Liver (tissue), 9 donors: ENCODE data around the gene UBTF. TPM values are rescaled to one million over a fixed set of nuclear protein-coding genes. Genes with fewer than 3 reads are reported as not detected.

ENCODE experiments used
- DNase-seq: peaks from one replicate; pipeline ENCODE4 v3.0.0-alpha.2; 2017; ENCODE audit warnings: low spot score
- H3K27ac ChIP-seq, 2 donors: one replicate each; pipeline ENCODE4 v1.7.0; 2013; ENCODE audit warnings: inconsistent platforms in 2 of 2, low read length in 2 of 2, control low read depth in 1 of 2, low read depth in 1 of 2, mild to moderate bottlenecking in 1 of 2
- H3K27me3 ChIP-seq, 4 donors: one replicate each; pipeline versions ENCODE4 v1.6.1 to v1.7.0; 2013; ENCODE audit warnings: low read length in 3 of 4, inconsistent platforms in 1 of 4, mild to moderate bottlenecking in 1 of 4, moderate library complexity in 1 of 4; ENCODE audit not compliant: control insufficient read depth in 4 of 4, insufficient read depth in 4 of 4
- H3K36me3 ChIP-seq, 4 donors: one replicate each; pipeline versions ENCODE4 v1.6.1 to v1.7.0; 2013; ENCODE audit warnings: low read length in 3 of 4, mild to moderate bottlenecking in 3 of 4, low read depth in 1 of 4, moderate library complexity in 1 of 4; ENCODE audit not compliant: control insufficient read depth in 4 of 4, insufficient read depth in 3 of 4
- H3K4me1 ChIP-seq, 4 donors: one replicate each; pipeline versions ENCODE4 v1.6.1 to v1.7.0; 2013; ENCODE audit warnings: low read length in 3 of 4, mild to moderate bottlenecking in 3 of 4, moderate library complexity in 1 of 4; ENCODE audit not compliant: control insufficient read depth in 4 of 4, insufficient read depth in 4 of 4
- H3K4me3 ChIP-seq, 3 donors: one replicate each; pipeline versions ENCODE4 v1.6.1 to v1.7.0; 2013; ENCODE audit warnings: low read length in 3 of 3, control low read depth in 1 of 3, low read depth in 1 of 3, mild to moderate bottlenecking in 1 of 3
- H3K9ac ChIP-seq, 2 donors: one replicate each; pipeline ENCODE4 v1.7.0; 2013; ENCODE audit warnings: low read length in 2 of 2, mild to moderate bottlenecking in 2 of 2, moderate library complexity in 2 of 2, control low read depth in 1 of 2, low read depth in 1 of 2
- H3K9me3 ChIP-seq, 4 donors: one replicate each; pipeline versions ENCODE4 v1.6.1 to v1.7.0; 2013; ENCODE audit warnings: low read length in 3 of 4; ENCODE audit not compliant: control insufficient read depth in 4 of 4
- CTCF ChIP-seq: fragments of 150-350 bp; IDR thresholded peaks from 2 replicates; pipeline ENCODE4 v1.5.1; 2017; ENCODE audit warnings: improper control_type of control experiment, low read depth, low read length; ENCODE audit not compliant: missing input control
- EGR1 ChIP-seq, 2 donors: IDR thresholded peaks; 2 replicates each; pipeline ENCODE4 v1.6.1; 2016 to 2018; ENCODE audit warnings: antibody characterized with exemption in 2 of 2, low read depth in 2 of 2
- FOXA1 ChIP-seq: IDR thresholded peaks from 2 replicates; pipeline ENCODE4 v1.6.1; 2016; ENCODE audit warnings: antibody characterized with exemption
- FOXA2 ChIP-seq: IDR thresholded peaks from 2 replicates; pipeline ENCODE4 v1.6.1; 2016; ENCODE audit warnings: antibody characterized with exemption
- GABPA ChIP-seq, 2 donors: IDR thresholded peaks in 1 of 2; conservative IDR thresholded peaks in 1 of 2; 2 replicates each; pipeline ENCODE4 v1.6.1; 2016; ENCODE audit warnings: antibody characterized with exemption in 2 of 2, mild to moderate bottlenecking in 1 of 2, moderate library complexity in 1 of 2
- HNF4A ChIP-seq, 2 donors: conservative IDR thresholded peaks; 2 replicates each; pipeline ENCODE4 v1.6.1; 2016; ENCODE audit warnings: antibody characterized with exemption in 2 of 2, mild to moderate bottlenecking in 2 of 2
- JUND ChIP-seq, 2 donors: IDR thresholded peaks; 2 replicates each; pipeline ENCODE4 v1.6.1; 2016; ENCODE audit warnings: antibody characterized with exemption in 2 of 2
- MAX ChIP-seq: IDR thresholded peaks from 2 replicates; pipeline ENCODE4 v1.6.1; 2016; ENCODE audit warnings: antibody characterized with exemption
- NR2F2 ChIP-seq: IDR thresholded peaks from 2 replicates; pipeline ENCODE4 v1.6.1; 2016; ENCODE audit warnings: antibody characterized with exemption
- RXRA ChIP-seq, 2 donors: IDR thresholded peaks; 2 replicates each; pipeline ENCODE4 v1.6.1; 2017 to 2018; ENCODE audit warnings: antibody characterized with exemption in 2 of 2, mild to moderate bottlenecking in 1 of 2
- SP1 ChIP-seq: IDR thresholded peaks from 2 replicates; pipeline ENCODE4 v1.6.1; 2018; ENCODE audit warnings: antibody characterized with exemption, mild to moderate bottlenecking
- TAF1 ChIP-seq: conservative IDR thresholded peaks from 2 replicates; pipeline ENCODE4 v1.6.1; 2016; ENCODE audit warnings: antibody characterized with exemption, mild to moderate bottlenecking
- YY1 ChIP-seq: IDR thresholded peaks from 2 replicates; pipeline ENCODE4 v1.6.1; 2016; ENCODE audit warnings: antibody characterized with exemption, mild to moderate bottlenecking
- ZBTB33 ChIP-seq: IDR thresholded peaks from 2 replicates; pipeline ENCODE4 v1.6.1; 2016; ENCODE audit warnings: antibody characterized with exemption
- WGBS: extraction: QIAGEN DNeasy Blood & Tissue Kit; methylation state at CpG from one replicate; pipeline ENCODE4 v1.1.7; 2013; 5-methylcytosine and 5-hydroxymethylcytosine counted together
- polyA plus RNA-seq, 2 donors: library from polyadenylated mRNA; stranded (reverse) in 1 of 2; unstranded in 1 of 2; fragments of 200-250 nt in 1 of 2; fragments of >200 nt in 1 of 2; fragmentation: Nextera tagmentation in 1 of 2; extraction: Ambion mirVana in 1 of 2; gene quantifications; one replicate each; pipeline versions ENCODE4 v1.2.1 to v1.2.3, GENCODE V29; 2013 to 2015
- total RNA-seq, 2 donors: library from RNA; depleted of rRNA; stranded (reverse); fragments of >200 nt; gene quantifications; one replicate each; pipeline ENCODE4 v1.2.3, GENCODE V29; 2014
- TF ChIP-seq, protein P1 (sequence below): IDR thresholded peaks from 2 replicates; pipeline ENCODE4 v1.6.1; 2016; ENCODE audit warnings: antibody characterized with exemption
- TF ChIP-seq, protein P2 (sequence below): IDR thresholded peaks from 2 replicates; pipeline ENCODE4 v1.6.1; 2016; ENCODE audit warnings: antibody characterized with exemption, mild to moderate bottlenecking
- donor health status: healthy.
- donor health status: healthy.
- donor health status: healthy.
- donor health status: healthy.
- donor health status: healthy.

The UBTF gene
- total and polyA plus RNA-seq, 4 donors: 12.5 to 39.6 (median 23.9) TPM

GRCh38 chr17:44171931-44172455 is 47.5 kb downstream of the UBTF start:
- Histone ChIP-seq H3K4me1 (peaks cover 0 to 13% (median 4%) of the 10 kb centered on the region in 4 donors), H3K27ac (no peak overlapping the region), H3K27me3 (no peaks in the 10 kb centered on the region), H3K9ac (no peak overlapping the region), H3K36me3 (peaks cover 0 to 2% (median 0%) of the 10 kb centered on the region in 4 donors), H3K4me3 (no peak overlapping the region), H3K9me3 (no peaks in the 10 kb centered on the region)
- no peak for TF ChIP-seq JUND (IDR thresholded peaks at IDR 0.05)
- no peak for DNase-seq
- WGBS: 84% methylated on average over 17 of the region's 17 CpGs

DNA sequence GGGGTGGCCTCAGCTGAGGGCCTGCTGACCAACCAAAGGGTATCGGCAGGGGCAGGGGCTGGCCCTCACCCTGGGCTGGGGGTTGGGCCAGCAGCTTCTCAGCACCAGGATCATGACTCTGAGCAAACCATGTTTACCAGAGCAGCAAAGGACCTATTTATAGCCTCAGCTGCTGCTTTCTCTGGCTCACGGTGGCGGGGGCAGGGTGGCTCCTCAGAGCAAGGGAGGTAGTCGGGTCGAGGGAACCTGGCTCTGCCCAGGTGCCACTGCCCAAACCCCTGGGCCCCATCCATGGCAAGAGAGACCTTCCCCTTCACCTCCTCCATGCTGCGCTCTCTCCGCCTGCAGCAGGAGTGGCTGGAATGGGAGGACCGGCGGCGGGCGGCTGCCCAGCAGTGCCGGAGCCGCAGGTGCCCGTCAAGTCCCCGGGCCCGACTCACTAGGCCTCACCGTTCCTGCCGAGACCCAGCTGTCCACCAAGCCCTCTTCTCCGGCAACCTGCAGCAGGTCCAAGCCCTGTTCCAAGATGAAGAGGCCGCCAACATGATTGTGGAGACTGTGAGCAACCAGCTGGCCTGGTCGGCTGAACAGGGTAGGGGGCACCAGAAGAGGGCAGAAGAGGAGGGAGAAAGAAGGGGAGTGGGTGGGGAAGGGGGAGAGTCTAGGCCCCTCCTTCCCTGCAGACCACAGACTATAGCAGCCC is 48.8 kb downstream of the UBTF start, which contains the start of gene ASB16:
ASB16 (plus strand) TSS at position 206 of the 703 bp plus-strand sequence; CDS start at position 292, 86 bp downstream.
- no peaks in the 10 kb centered on the region for H3K9me3 ChIP-seq
- no peak for DNase-seq
- H3K4me3 ChIP-seq: no peak within 1 kb of the TSS
- H3K27me3 ChIP-seq: no peaks in the 10 kb centered on the region
- H3K9ac ChIP-seq: peak within 1 kb of the TSS in 1 of 2 donors; percentile 16
- H3K4me1 ChIP-seq: peaks cover 0 to 13% (median 4%) of the 10 kb centered on the region in 4 donors
- no peak within 1 kb of the TSS for H3K27ac ChIP-seq
- H3K36me3 ChIP-seq: no peaks in the 10 kb centered on the region
- WGBS: 43% methylated on average over 21 of the region's 21 CpGs
- TF ChIP-seq EGR1 (IDR thresholded peaks at IDR 0.05; ENCODE audit: low read depth in 2 of 2) (no peak), FOXA2 (no peak), JUND (IDR thresholded peaks at IDR 0.05) (no peak), ZBTB33 (no peak)
- TF ChIP-seq, protein P1, sequence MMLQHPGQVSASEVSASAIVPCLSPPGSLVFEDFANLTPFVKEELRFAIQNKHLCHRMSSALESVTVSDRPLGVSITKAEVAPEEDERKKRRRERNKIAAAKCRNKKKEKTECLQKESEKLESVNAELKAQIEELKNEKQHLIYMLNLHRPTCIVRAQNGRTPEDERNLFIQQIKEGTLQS: no peak

- Histone ChIP-seq H3K27me3 (no peaks in the 10 kb centered on the region), H3K4me1 (peaks cover 0 to 13% (median 4%) of the 10 kb centered on the region in 4 donors), H3K27ac (no peak overlapping the region), H3K36me3 (no peaks in the 10 kb centered on the region), H3K9me3 (no peaks in the 10 kb centered on the region), H3K9ac (no peak overlapping the region), H3K4me3 (no peak overlapping the region)
- DNase-seq: no peak
- WGBS: 63% methylated on average over 5 of the region's 5 CpGs
- TF ChIP-seq FOXA2 (no peak), FOXA1 (no peak), YY1 (no peak), ZBTB33 (no peak), RXRA (IDR thresholded peaks at IDR 0.05) (no peak), SP1 (no peak), MAX (no peak), TAF1 (no peak), HNF4A (conservative IDR thresholded peaks at IDR 0.05) (no peak), GABPA (IDR thresholded peaks at IDR 0.05 in 1 of 2, conservative IDR thresholded peaks at IDR 0.05 in 1 of 2) (no peak), CTCF (no peak), NR2F2 (no peak)
- TF ChIP-seq, protein P2, sequence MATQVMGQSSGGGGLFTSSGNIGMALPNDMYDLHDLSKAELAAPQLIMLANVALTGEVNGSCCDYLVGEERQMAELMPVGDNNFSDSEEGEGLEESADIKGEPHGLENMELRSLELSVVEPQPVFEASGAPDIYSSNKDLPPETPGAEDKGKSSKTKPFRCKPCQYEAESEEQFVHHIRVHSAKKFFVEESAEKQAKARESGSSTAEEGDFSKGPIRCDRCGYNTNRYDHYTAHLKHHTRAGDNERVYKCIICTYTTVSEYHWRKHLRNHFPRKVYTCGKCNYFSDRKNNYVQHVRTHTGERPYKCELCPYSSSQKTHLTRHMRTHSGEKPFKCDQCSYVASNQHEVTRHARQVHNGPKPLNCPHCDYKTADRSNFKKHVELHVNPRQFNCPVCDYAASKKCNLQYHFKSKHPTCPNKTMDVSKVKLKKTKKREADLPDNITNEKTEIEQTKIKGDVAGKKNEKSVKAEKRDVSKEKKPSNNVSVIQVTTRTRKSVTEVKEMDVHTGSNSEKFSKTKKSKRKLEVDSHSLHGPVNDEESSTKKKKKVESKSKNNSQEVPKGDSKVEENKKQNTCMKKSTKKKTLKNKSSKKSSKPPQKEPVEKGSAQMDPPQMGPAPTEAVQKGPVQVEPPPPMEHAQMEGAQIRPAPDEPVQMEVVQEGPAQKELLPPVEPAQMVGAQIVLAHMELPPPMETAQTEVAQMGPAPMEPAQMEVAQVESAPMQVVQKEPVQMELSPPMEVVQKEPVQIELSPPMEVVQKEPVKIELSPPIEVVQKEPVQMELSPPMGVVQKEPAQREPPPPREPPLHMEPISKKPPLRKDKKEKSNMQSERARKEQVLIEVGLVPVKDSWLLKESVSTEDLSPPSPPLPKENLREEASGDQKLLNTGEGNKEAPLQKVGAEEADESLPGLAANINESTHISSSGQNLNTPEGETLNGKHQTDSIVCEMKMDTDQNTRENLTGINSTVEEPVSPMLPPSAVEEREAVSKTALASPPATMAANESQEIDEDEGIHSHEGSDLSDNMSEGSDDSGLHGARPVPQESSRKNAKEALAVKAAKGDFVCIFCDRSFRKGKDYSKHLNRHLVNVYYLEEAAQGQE: no peak
- TF ChIP-seq, protein P1: no peak
Observed at GRCh38 chr17:44170135-44170498, 49.4 kb downstream of the UBTF start.
